HG03280 (cell line): ENCODE measurements around the gene HP1BP3.

Experiments used
- ATAC-seq: cut with Tn5 transposase; IDR thresholded peaks from one replicate; pipeline ENCODE4 v1.9.1; 2021; ENCODE audit warnings: mild to moderate bottlenecking, moderate library complexity; ENCODE audit not compliant: unreplicated experiment

Gene HP1BP3

DNA sequence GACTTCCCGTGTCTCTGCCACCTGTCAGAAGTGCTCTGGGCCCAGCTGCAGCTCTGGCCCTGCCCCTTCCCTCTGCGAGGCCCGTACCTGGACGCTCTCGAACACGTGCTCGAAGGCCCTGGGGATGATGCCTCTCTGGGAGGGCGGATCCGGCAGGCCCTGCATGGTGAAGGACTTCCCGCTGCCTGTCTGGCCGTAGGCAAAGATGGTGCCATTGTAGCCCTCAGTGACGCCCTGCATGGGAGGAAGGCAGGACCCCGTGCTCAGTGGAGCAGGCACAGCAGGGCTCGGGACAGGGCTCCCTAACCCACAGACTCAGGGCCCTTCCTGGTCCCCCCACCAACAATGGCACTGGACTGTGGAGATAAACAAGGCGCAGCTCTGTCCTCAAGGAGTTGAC is 71.7 kb downstream of the HP1BP3 start:
- ATAC-seq, result no peak

DNA sequence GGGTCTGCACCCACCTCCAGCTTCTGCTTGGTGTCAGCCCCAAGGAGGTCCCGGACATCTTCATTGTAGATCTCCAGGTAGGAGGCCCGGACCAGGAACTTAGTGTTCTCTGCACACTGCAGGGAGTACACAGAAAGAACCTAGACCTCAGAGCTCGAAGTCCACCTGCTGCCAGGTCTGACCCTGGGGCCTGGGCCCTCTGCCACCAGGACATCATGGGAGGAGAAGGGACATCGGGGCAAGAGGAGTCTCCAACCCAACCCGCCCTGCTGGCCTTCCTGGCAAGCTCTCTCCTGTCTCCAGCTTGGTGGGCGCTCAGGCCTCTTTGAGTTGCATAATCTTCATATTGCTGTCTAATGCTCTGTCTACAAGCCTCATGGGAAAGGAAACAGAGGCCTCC is 73.7 kb downstream of the HP1BP3 start:
- no peak for ATAC-seq

DNA sequence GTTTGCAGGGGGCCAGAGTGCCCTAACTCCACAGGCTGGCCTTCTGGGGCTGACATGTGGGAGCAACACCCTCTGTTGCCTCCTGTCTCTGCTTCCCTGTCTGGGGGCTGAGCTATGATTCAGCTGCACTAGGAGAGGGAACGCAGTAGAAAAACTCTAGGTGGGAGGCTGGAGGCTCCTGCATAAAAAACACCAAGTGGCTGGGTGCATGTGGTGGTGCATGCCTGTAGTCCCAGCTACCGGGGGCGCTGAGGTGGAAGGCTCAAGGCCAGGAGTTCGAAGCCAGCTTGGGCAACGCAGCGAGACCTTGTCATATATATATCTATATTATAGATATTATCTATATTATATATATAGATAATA is 74.9 kb downstream of the HP1BP3 start:
- no peak for ATAC-seq

DNA sequence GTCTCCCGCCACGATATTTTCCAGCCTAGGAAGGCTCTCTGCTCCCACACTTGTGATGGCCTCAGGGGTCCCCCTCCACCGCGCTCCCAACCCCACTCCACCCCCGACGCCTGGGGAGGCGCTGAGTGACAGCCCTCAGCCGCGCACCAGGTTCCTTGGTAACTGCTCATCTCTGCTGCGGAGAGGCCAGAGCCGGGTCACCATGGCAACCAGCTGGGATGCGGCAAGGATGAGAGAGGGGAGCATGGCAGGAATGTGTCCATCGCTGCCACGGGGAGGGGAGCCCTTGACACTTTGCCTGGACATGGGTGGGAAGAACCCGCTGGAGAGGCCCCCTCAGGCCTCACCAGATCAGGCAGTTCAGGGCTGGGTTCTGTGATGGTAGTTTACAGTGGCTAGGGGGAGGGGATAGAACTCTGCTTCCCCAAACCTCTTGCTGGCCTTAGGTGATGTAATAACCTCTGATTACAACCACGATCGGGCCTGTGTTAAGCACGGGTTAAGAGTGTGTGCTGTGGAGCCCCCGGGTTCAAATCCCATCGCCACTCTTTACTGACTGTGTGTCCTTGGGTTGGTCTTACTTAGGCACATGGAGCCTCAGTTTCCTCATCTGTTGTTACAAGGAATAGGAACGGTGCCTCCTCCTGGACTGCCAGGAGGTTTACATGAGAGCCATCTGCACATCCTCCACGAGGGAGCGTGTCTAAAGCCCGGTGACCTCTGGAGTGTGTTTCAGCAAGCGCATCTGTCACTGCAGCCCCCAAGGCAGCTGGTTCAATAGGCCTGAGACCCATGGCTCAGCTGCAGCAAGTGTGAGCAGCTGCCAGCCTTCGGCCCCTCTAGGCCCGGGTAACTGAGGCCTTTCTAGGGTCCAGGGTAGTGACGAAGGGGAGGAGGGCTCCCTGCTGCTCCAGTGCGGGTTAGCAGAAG is 75.6 kb downstream of the HP1BP3 start:
- no peak for ATAC-seq

DNA sequence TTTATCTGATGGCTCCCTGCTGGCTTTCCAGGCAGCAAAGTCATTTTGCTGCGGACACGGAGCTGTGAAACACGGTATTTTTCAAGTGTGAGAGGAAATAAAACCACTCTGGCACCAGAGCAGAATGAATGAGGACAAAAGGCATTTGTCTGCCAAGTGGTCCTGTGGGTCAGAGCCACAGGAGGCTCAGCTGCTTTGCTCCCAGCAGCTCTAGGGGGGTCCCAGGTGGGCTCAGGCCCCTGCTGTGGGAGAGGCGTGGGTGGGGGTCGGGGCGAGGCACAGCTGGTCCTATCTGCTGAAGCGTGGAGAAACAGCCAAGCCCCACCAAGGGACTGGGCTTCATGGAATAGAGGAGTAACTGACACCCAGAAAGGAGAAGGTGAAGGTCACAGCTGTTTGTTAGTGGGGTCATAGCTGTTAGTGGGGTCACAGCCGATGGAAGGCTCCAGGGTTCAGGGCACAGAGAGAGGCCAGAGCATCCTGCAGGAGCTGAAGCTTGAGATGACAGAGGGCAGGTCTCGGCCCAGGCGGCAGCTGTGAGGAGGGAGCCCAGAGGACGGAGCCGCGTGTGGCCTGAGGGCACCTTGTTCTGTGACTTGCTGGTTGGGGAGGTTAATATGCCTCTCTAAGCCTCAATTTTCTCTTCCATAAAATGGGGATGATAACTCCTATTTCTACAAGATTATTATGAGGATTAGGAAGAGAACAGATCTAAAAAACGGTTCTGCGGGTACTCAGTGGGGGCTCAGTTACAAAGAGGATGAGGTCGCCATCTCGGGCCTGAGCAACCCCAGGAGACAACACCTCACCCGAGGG is 76.4 kb downstream of the HP1BP3 start:
- ATAC-seq, result no peak

DNA sequence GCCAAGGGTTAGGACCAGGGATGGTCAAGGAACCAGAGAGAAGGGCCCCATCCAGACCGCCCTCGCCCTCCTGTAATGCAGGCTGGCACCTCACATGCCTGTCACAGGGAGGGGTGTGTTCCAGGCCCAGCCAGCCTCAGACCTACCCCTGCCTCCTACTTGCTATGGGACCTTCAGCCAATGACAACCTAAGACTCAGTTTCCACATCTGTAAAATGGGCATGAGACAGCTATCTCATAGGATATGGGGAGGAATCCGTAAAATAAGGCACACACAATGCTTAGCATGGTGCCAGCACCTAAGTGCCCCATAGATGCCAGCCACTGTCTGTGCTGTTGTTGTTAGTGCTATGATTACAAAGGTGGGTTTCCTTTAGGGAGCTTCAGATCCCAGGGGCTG is 77.2 kb downstream of the HP1BP3 start:
- no peak for ATAC-seq

DNA sequence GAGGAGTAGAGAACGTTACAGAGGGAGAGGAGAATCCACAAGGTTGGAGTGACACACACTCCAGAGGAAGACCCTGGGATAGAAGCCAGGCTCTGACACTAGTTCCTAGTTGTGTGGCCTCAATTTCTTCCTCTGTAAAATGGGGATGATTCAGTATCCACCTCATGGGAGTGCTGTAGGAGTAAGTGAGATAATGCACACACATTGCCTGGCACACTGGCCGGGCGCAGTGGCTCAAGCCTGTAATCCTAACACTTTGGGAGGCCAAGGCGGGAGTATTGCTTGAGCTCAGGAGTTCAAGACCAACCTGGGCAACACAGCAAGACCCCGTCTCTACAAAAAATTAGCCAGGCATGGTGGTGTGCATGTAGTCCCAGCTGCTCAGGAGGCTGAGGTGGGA is 78.2 kb downstream of the HP1BP3 start:
- no peak for ATAC-seq

DNA sequence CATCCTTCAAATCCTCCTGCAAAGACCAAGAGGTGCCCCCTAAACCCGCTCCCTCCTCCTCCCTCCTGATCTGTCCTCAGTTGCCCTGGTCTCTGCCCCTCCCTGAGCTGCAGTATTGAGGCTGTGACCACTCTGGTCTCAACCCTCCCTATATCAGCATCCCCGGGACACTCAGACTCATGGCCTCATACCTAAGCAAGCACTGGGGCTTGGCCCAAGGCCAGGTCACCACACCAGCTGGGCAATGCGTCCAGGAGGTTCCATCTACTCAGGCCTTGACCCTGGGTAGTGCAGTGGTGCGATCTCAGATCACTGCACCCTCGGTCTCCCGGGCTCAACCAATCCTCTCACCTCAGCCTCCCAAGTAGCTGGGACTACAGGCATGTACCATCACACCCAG is 79.0 kb downstream of the HP1BP3 start:
- ATAC-seq, result no peak

DNA sequence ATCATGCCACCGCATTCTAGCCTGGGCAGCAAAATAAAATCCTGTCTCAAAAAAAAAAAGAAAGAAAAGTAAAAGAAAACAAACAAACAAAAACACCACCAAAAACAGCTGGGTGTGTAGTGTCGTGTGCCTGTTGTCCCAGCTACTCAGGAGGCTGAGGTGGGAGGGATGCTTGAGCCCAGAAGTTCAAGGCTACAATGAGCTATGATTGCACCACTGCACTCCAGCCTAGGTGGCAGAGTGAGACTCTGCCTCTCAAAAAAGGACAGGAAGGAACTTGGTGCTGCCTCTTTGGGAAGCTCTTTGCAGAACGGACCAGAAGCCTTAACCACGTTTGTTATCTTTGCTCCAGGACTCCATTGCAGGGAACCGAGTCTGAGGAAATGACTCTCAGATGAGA is 80.3 kb downstream of the HP1BP3 start:
- no peak for ATAC-seq

DNA sequence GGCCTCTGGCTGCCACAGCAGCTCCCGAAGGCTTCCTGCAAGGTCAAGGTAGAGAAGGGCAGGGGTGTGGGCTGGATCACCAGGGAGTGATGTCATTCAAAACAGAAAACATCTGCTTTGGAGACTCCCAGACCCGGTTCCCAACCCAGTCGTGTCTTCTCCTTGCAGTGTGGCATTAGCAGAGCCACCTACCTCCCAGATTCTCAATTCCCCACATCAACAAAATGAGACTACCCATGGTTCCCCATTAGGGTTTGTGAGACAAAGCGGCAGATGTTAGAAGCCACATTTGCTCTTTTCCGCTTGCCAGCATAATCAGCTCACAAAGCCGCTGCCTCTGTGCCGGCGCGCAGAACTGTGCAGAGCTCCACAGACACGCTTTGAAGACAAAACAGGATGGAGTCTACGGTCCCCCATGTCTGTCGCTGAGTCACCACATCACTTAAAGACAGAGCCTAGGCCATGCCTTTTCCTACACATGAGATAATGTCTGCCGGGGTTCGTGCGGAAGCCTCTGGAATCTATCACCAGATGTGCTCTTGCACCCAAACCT is 81.8 kb downstream of the HP1BP3 start:
- ATAC-seq, result no peak

DNA sequence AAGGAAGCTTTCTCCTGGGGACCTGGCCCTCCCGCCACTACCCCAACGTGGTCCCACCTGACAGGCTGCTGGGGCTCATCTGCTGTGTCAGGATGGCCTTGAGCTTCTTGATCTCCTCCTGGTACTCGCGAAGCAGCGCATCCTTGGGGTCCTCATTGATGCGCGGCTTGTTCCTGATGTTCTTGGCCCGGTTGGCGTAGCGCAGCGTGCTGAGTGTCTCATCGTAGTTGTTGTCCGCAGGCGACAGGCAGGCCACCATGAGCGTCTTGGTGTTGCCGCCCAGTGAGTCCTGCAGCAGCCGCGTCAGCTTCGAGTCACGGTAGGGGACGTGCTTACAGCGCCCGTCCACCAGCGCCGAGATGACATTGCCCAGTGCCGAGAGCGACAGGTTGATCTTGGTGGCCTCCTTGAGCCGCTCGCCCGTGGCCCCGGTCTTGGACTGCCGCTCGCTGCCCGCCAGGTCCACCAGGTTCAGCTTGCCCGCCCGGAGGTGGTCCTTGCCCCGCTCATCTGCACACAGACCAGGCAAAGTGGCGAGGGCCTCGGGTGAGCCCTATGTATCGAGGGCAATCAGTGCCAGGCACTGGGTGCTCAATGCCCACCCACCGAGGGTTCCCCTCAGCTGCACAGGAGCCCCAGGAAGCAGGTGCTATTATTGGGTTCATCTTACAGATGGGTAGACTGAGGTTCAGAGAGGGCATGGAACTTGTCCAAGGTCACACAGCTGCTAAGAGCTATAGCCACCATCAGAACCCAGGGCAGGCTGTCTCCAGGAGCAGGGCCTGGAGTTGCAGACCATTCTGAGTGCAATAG is 82.5 kb downstream of the HP1BP3 start:
- no peak for ATAC-seq

DNA sequence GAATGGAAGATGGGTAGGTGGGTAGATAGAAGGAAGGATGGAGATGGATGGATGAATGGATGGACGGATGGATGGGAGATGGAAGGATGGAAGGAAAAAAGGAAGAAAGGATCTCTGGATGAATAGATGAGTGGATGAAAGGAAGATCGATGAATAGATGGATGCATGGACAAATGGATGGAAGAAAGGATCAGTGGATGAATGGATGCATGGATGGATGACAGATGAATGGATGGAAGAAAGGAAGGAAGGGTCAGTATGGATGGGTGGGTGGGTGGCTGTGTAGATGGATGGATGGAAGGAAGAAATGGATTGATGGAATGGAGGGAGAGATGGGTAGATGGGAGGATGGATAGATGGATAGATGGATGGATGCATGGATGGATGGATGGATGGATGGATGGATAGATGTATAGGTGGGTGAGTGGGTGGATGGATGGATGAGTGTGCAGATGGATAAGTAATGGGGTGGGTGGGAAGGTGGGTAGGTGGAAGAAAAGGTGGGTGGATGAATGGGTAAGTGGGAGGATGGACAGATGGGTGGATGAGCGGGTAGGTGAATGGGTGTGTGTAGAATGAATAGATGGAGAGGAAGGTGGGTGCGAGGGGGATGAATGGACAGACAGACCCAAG is 83.9 kb downstream of the HP1BP3 start:
- no peak for ATAC-seq

DNA sequence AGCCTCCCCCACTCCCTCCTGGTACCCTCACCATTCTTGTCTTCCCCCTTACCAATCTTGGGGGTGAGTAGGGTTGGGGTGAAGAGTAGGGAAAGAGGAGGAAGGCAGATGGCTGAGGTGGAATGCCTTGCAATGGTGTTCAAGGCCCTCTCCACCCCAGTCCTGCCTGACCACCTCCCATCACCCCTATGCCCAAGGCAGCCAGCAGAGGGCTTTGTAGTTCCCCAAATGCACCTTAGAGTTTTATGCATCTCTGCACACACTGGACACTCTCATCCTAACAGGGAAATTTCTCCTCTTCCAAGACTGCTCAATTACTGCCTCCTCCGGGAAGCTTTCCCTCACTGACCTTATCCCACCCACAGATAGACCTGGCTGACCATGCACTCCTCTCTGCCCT is 84.7 kb downstream of the HP1BP3 start:
- no peak for ATAC-seq

DNA sequence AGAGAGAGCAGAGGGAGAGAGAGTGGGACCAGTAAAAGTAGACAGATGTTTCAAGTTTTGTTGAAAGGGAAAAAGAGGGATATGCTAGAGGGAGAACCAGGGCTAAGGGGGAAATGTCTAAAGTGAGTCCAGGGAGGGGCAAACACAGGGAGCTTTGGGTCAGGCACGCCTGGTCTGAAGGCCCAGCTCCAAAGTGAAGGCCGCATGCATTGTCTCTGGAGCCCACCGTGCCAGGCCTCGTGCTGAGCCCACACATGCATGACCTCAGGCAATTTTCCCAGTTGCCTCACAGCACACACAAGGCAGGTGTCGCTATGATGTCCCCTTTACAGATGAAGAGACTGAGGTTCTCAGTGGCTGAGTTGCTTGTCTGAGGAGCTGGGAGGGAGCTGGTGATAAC is 85.3 kb downstream of the HP1BP3 start:
- no peak for ATAC-seq

DNA sequence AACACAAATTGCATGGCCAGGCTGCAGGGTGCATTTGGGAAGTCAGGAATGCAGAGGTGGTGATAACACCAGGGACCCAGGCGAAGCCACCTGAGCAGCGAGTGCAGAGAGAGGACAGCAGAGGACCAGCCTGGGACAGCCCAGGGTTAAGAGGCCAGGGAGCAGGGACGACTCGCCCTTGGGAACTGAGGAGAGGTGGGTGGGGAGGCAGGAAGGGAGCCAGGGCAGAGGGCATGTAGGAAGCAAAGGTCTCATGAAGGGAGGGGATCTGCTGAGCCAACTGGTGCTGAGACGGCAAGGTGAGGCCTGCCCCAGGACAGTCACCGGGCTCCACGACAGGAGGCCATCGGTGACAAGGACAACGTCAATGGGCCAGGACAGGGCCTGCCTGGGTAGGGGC is 85.7 kb downstream of the HP1BP3 start:
- no peak for ATAC-seq

DNA sequence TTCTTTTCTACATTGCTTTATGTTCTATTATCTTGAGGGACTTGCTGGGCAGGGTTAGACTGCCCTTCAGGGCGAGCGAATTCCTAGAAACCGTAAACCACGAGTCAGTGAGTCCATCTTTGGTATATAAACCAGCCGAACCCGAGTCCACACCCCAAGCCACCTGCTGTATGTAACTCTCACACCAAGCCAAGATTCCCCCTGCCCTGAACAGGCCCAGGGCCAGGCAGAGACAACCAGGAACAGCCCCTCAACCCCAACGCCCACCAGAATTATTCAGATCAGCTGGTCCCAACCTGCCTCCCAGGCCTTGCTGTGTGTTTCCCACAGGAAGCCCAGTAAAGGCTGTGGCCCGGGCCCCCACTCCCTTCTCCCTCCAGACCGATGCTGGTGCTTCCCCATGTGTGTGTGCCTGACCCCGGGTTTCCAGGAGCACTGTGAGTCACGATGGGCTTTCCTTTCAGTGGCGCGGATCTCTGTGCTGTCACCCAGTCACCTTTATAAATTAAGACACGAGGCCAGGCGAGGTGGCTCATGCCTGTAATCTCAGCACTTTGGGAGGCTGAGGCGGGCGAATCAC is 86.4 kb downstream of the HP1BP3 start:
- ATAC-seq, result no peak

DNA sequence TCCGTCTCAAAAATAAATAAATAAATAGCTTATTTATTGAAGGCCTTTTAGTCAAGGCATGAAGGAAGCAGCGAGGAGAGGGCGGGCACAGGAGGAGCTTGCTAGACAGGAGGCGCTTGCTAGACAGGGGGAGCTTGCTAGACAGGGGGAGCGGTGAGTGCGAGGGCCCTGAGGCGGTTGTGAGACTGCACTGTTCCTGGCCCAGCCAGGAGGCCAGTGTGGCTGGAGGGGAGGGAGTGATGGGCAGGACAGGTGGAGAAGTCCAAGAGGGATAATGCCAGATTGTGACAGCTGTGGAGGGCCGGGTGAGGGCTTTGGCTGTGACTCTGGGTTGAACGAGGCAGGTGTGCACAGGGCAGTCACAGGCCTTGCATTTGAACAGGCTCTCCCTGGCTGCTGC is 87.5 kb downstream of the HP1BP3 start:
- ATAC-seq, result no peak

DNA sequence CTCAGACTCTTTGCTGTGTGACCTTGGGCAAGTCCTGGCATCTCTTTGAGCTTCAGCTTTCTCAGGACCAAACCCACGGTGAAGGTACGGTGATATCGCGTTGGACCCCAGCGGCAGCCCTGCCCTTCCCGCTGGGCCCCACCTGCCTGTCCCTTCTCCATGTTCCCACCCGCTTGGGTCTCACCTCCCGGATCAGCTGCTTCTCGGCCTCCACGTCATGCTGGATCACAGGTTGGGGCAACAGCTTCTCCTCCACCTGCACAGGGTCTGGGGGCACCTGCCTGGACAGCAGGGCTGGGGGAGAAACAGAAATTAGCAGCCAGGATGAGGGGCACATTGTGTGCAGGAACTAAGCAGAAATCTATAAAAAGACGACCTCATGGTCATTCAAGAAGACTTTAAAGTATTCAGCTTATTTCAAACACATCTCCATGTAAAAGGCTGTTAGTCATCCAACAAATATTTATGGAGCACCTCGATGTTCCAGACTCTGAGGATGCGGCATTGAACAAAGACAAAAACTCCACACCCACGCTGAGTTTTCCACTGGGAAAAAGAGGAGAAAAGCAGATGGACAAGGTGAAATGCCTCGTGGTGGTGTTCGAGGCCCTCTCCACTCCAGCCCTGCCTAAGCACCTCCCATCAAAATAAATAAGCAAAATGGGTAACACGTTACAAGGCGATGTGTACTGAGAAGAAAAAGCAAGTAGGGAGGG is 88.8 kb downstream of the HP1BP3 start:
- no peak for ATAC-seq

DNA sequence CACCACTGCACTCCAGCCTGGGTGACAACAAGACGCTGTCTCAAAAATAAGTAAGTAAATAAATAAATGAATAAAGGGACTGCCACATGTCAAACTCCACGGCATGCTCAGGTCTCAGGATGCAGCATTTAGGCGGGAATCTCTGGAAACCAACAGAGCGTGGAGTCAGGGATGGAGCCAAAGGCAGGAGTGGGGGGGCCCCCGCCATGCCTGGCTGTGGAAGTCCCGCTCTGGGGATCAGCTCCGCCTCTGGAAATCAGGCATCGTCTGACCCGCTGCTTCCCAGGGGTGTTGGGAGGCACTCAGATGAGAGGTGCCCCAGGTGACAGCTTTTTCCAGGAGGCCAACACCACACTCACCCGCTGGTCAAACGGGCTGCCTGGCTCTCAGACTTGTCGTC is 89.5 kb downstream of the HP1BP3 start:
- no peak for ATAC-seq
